ENCODE data around the gene GPC6.
A peak's percentile ranks its signal among the peaks of the same experiment; 100 is the strongest.

GPC6 gene

GRCh38 chr13:94169454-94170144 is 943.0 kb downstream of the GPC6 start:
- DNase-seq (ENCODE audit: low read depth): no peak

GRCh38 chr13:94170145-94170571 is 943.6 kb downstream of the GPC6 start:
- DNase-seq (ENCODE audit: low read depth): no peak

- no peak for DNase-seq (ENCODE audit: low read depth)
These were observed 945.8 kb downstream of the GPC6 start for GRCh38 chr13:94172416-94172815.

GRCh38 chr13:94173312-94173854 is 946.8 kb downstream of the GPC6 start:
- peak; percentile 70 for DNase-seq (ENCODE audit: low read depth)

GRCh38 chr13:94174009-94174408 is 947.4 kb downstream of the GPC6 start:
- no peak for DNase-seq (ENCODE audit: low read depth)

- peak; percentile 16 for DNase-seq (ENCODE audit: low read depth)
These were observed 948.5 kb downstream of the GPC6 start for GRCh38 chr13:94175076-94175475.

GRCh38 chr13:94176561-94176960 is 950.0 kb downstream of the GPC6 start:
- peak; percentile 90 for DNase-seq (ENCODE audit: low read depth)

GRCh38 chr13:94177041-94177440 is 950.4 kb downstream of the GPC6 start:
- peak; percentile 83 for DNase-seq (ENCODE audit: low read depth)

GRCh38 chr13:94178625-94179244 is 952.1 kb downstream of the GPC6 start:
- DNase-seq (ENCODE audit: low read depth): peak; percentile 25

- DNase-seq (ENCODE audit: low read depth): no peak
These were observed 955.0 kb downstream of the GPC6 start for GRCh38 chr13:94181461-94182107.

GRCh38 chr13:94182185-94182761 is 955.7 kb downstream of the GPC6 start:
- DNase-seq (ENCODE audit: low read depth): no peak

- DNase-seq (ENCODE audit: low read depth): no peak
These were observed 959.9 kb downstream of the GPC6 start for GRCh38 chr13:94186470-94186869.

GRCh38 chr13:94188201-94188854 is 961.7 kb downstream of the GPC6 start:
- DNase-seq (ENCODE audit: low read depth): no peak

- peak; percentile 66 for DNase-seq (ENCODE audit: low read depth)
These were observed 965.9 kb downstream of the GPC6 start for GRCh38 chr13:94192431-94192975.

GRCh38 chr13:94195715-94196114 is 969.1 kb downstream of the GPC6 start:
- DNase-seq (ENCODE audit: low read depth): peak; percentile 99

- DNase-seq (ENCODE audit: low read depth): peak; percentile 53
These were observed 969.8 kb downstream of the GPC6 start for GRCh38 chr13:94196413-94196812.

GRCh38 chr13:94198681-94199080 is 972.1 kb downstream of the GPC6 start:
- DNase-seq (ENCODE audit: low read depth): peak; percentile 88

GRCh38 chr13:94199135-94199534 is 972.5 kb downstream of the GPC6 start:
- no peak for DNase-seq (ENCODE audit: low read depth)

GRCh38 chr13:94201022-94201421 is 974.4 kb downstream of the GPC6 start:
- no peak for DNase-seq (ENCODE audit: low read depth)

GRCh38 chr13:94204163-94204562 is 977.6 kb downstream of the GPC6 start:
- no peak for DNase-seq (ENCODE audit: low read depth)

- DNase-seq (ENCODE audit: low read depth): no peak
These were observed 978.3 kb downstream of the GPC6 start for GRCh38 chr13:94204946-94205345.

- peak; percentile 81 for DNase-seq (ENCODE audit: low read depth)
These were observed 979.3 kb downstream of the GPC6 start for GRCh38 chr13:94205896-94206295.
